PC-9 (cell line): ENCODE data around the gene SOD3. TPM values are rescaled to one million over a fixed set of nuclear protein-coding genes. Genes with fewer than 3 reads are reported as not detected.

Experiments
- BruUV-seq: library from RNA; stranded (reverse); fragments of 400-500 nt; replicated peaks from 2 replicates; lab custom pipeline; 2021; lab: Mats Ljungman, UMichigan
- CTCF ChIA-PET: fragments of 300-600 bp; sonication (Branson Sonifier 250); formaldehyde crosslinking; loops from one replicate; lab custom pipeline; 2022; ENCODE audit warnings: antibody characterized with exemption; lab: Charles Lee
- POLR2A ChIA-PET: fragments of 300-600 bp; sonication (Branson Sonifier 250); formaldehyde crosslinking; loops from one replicate; lab custom pipeline; 2022; ENCODE audit warnings: antibody characterized with exemption; ENCODE audit not compliant: unreplicated experiment; lab: Charles Lee
- DNase-seq, 2 experiments: peaks; one replicate each; pipeline versions ENCODE4 v3.0.0 to v3.0.0-alpha.2; 2015 to 2022; ENCODE audit warnings: mixed read lengths in 1 of 2
- H2AFZ ChIP-seq: fragments of 200-600 bp; sonication (generic); 2 replicates; pipeline ENCODE4 v1.8.1; 2017; ENCODE audit warnings: antibody characterized with exemption
- H3F3A ChIP-seq: fragments of 200-600 bp; sonication (generic); 2 replicates; pipeline ENCODE4 v1.8.1; 2017; ENCODE audit warnings: antibody characterized with exemption, mild to moderate bottlenecking, low read depth; ENCODE audit not compliant: insufficient read depth
- H3K27ac ChIP-seq: fragments of 200-600 bp; sonication (generic); 2 replicates; pipeline ENCODE4 v1.6.1; 2016; ENCODE audit warnings: mixed run types
- H3K27me3 ChIP-seq: fragments of 200-600 bp; sonication (generic); 2 replicates; pipeline ENCODE4 v1.6.1; 2016; ENCODE audit warnings: low read depth, mixed run types; ENCODE audit not compliant: insufficient read depth
- H3K36me3 ChIP-seq: fragments of 200-600 bp; sonication (generic); 2 replicates; pipeline ENCODE4 v1.6.1; 2016; ENCODE audit warnings: low read depth, mixed run types
- H3K4me1 ChIP-seq: fragments of 200-600 bp; sonication (generic); replicated peaks from 2 replicates; pipeline ENCODE4 v1.6.1; 2016; ENCODE audit warnings: mixed run types; ENCODE audit not compliant: insufficient read depth
- H3K4me2 ChIP-seq: fragments of 200-600 bp; sonication (generic); 2 replicates; pipeline ENCODE4 v1.6.1; 2017; ENCODE audit warnings: mixed run types
- H3K4me3 ChIP-seq: fragments of 200-600 bp; sonication (generic); 2 replicates; pipeline ENCODE4 v1.6.1; 2016; ENCODE audit warnings: mixed run types
- H3K79me2 ChIP-seq: fragments of 200-600 bp; sonication (generic); 2 replicates; pipeline ENCODE4 v1.6.1; 2017; ENCODE audit warnings: low read depth, mixed run types
- H3K9me2 ChIP-seq: fragments of 200-600 bp; sonication (generic); 2 replicates; pipeline ENCODE4 v1.8.1; 2017; ENCODE audit warnings: mild to moderate bottlenecking; ENCODE audit not compliant: insufficient read depth
- H3K9me3 ChIP-seq: fragments of 200-600 bp; sonication (generic); 2 replicates; pipeline ENCODE4 v1.8.1; 2016; ENCODE audit warnings: low read depth; ENCODE audit not compliant: insufficient read depth
- H4K20me1 ChIP-seq: fragments of 200-600 bp; sonication (generic); 2 replicates; pipeline ENCODE4 v1.8.1; 2017; ENCODE audit not compliant: insufficient read depth
- EZH2 ChIP-seq: fragments of 200-600 bp; sonication (generic); IDR thresholded peaks from 2 replicates; pipeline ENCODE4 v1.8.0; 2017; ENCODE audit warnings: antibody characterized with exemption, low read depth
- intact Hi-C: fragments of 100-400 bp; cut with micrococcal nuclease; formaldehyde crosslinking; loops from one replicate; pipeline ENCODE4 v1.10.0; 2022; ENCODE audit not compliant: unreplicated experiment
- total RNA-seq: library from RNA; stranded (reverse); gene quantifications from 2 replicates; pipeline ENCODE4 v1.2.3, GENCODE V29; 2021
- TF ChIP-seq, protein P1 (sequence below): fragments of 200-600 bp; sonication (generic); conservative IDR thresholded peaks from 2 replicates; pipeline ENCODE4 v1.6.1; 2017; ENCODE audit warnings: mixed run types, antibody characterized with exemption, mild to moderate bottlenecking, moderate library complexity

Gene SOD3
- total RNA-seq, 1 experiment from 2014 or later = 6.3 TPM

- Histone ChIP-seq H2AFZ (no peak overlapping the region), H3K27ac (no peak overlapping the region), H4K20me1 (no peaks in the 10 kb centered on the region), H3K9me2 (no peaks in the 10 kb centered on the region), H3K4me2 (no peak overlapping the region), H3F3A (no peaks in the 10 kb centered on the region), H3K9me3 (no peaks in the 10 kb centered on the region), H3K36me3 (no peaks in the 10 kb centered on the region), H3K79me2 (no peaks in the 10 kb centered on the region), H3K4me3 (no peak overlapping the region), H3K4me1 (no peaks in the 10 kb centered on the region), H3K27me3 (no peaks in the 10 kb centered on the region)
- no peak for DNase-seq
- intact Hi-C loops = no loop called here
- TF ChIP-seq EZH2 = no peak
- TF ChIP-seq, protein P1, sequence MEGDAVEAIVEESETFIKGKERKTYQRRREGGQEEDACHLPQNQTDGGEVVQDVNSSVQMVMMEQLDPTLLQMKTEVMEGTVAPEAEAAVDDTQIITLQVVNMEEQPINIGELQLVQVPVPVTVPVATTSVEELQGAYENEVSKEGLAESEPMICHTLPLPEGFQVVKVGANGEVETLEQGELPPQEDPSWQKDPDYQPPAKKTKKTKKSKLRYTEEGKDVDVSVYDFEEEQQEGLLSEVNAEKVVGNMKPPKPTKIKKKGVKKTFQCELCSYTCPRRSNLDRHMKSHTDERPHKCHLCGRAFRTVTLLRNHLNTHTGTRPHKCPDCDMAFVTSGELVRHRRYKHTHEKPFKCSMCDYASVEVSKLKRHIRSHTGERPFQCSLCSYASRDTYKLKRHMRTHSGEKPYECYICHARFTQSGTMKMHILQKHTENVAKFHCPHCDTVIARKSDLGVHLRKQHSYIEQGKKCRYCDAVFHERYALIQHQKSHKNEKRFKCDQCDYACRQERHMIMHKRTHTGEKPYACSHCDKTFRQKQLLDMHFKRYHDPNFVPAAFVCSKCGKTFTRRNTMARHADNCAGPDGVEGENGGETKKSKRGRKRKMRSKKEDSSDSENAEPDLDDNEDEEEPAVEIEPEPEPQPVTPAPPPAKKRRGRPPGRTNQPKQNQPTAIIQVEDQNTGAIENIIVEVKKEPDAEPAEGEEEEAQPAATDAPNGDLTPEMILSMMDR = no peak
- POLR2A ChIA-PET = no interaction called here
- BruUV-seq = no TSS peak
- CTCF ChIA-PET = no interaction called here
Measured at GRCh38 chr4:24780936-24781495, 14.4 kb upstream of the SOD3 start.

GRCh38 chr4:24781999-24782745 is 13.2 kb upstream of the SOD3 start:
- no peak for DNase-seq
- no peak overlapping the region for H3K4me3 ChIP-seq
- H3K27me3 ChIP-seq = no peaks in the 10 kb centered on the region
- ChIA-PET POLR2A (no interaction called here), CTCF (no interaction called here)
- H3K9me2 ChIP-seq = no peaks in the 10 kb centered on the region
- TF ChIP-seq EZH2 = no peak
- TF ChIP-seq, protein P1 = no peak
- H2AFZ ChIP-seq = no peak overlapping the region
- H3K36me3 ChIP-seq = no peaks in the 10 kb centered on the region
- no peaks in the 10 kb centered on the region for H3F3A ChIP-seq
- intact Hi-C loops = no loop called here
- H3K4me2 ChIP-seq = no peak overlapping the region
- no peaks in the 10 kb centered on the region for H3K79me2 ChIP-seq
- H3K27ac ChIP-seq = no peak overlapping the region
- H3K9me3 ChIP-seq = no peaks in the 10 kb centered on the region
- no peaks in the 10 kb centered on the region for H4K20me1 ChIP-seq
- BruUV-seq = no TSS peak
- no peaks in the 10 kb centered on the region for H3K4me1 ChIP-seq

DNA sequence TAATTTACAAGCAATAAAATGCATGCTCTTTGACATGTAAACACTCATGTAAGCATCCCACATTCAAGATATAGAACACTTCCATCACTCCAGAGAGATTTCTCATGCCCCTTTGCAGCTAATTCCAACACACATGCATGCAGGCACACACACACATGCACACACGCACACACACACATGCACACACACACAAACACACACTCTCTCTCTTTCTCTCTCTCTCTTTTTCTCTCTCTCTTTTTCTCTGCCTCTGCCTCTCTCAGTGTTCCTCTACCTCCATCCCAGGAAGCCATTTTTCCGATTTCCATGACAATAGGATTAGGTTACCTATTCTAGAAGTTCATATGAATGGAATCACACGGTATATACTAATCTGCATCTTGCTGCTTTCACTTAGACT is 11.9 kb upstream of the SOD3 start:
- no peaks in the 10 kb centered on the region for H3K79me2 ChIP-seq
- no peaks in the 10 kb centered on the region for H3K4me1 ChIP-seq
- no peak overlapping the region for H2AFZ ChIP-seq
- H3F3A ChIP-seq = no peaks in the 10 kb centered on the region
- TF ChIP-seq, protein P1 = no peak
- CTCF ChIA-PET = no interaction called here
- no peaks in the 10 kb centered on the region for H3K9me3 ChIP-seq
- POLR2A ChIA-PET = no interaction called here
- BruUV-seq = no TSS peak
- H3K27ac ChIP-seq = no peak overlapping the region
- intact Hi-C loops = no loop called here
- no peak overlapping the region for H3K4me3 ChIP-seq
- no peak overlapping the region for H3K4me2 ChIP-seq
- DNase-seq = no peak
- H4K20me1 ChIP-seq = no peaks in the 10 kb centered on the region
- H3K9me2 ChIP-seq = no peaks in the 10 kb centered on the region
- no peaks in the 10 kb centered on the region for H3K36me3 ChIP-seq
- H3K27me3 ChIP-seq = no peaks in the 10 kb centered on the region
